Endothelial cell (in vitro differentiated cells): Measurements from ENCODE around the gene METAP1. TPM values are rescaled to one million over a fixed set of nuclear protein-coding genes. Genes with fewer than 3 reads are reported as not detected.
A peak's percentile ranks its signal among the peaks of the same experiment; 100 is the strongest.

Experiments
- DNase-seq: peaks from one replicate; pipeline ENCODE4 v3.0.0; 2021; ENCODE audit warnings: low spot score
- H3K27ac Mint-ChIP-seq: one replicate; pipeline ENCODE4 v1.8.0; 2021; ENCODE audit warnings: mixed read lengths, inconsistent platforms; ENCODE audit not compliant: unreplicated experiment
- H3K27me3 Mint-ChIP-seq: one replicate; pipeline ENCODE4 v1.8.0; 2021; ENCODE audit warnings: mild to moderate bottlenecking, moderate library complexity, mixed read lengths, inconsistent platforms; ENCODE audit not compliant: unreplicated experiment
- H3K36me3 Mint-ChIP-seq: one replicate; pipeline ENCODE4 v1.8.0; 2021; ENCODE audit warnings: mild to moderate bottlenecking, low read depth, mixed read lengths, inconsistent platforms; ENCODE audit not compliant: unreplicated experiment
- H3K4me1 Mint-ChIP-seq: one replicate; pipeline ENCODE4 v1.8.0; 2021; ENCODE audit warnings: mild to moderate bottlenecking, mixed read lengths, inconsistent platforms; ENCODE audit not compliant: unreplicated experiment
- H3K4me3 Mint-ChIP-seq: one replicate; pipeline ENCODE4 v1.8.0; 2021; ENCODE audit warnings: mild to moderate bottlenecking, mixed read lengths, inconsistent platforms; ENCODE audit not compliant: unreplicated experiment
- H3K9me3 Mint-ChIP-seq: one replicate; pipeline ENCODE4 v1.8.0; 2021; ENCODE audit warnings: mixed read lengths, inconsistent platforms; ENCODE audit not compliant: unreplicated experiment
- CTCF ChIP-seq: fragments of 200-600 bp; sonication (generic); IDR thresholded peaks from one replicate; pipeline ENCODE4 v1.5.0; 2021; ENCODE audit warnings: antibody characterized with exemption; ENCODE audit not compliant: unreplicated experiment
- total RNA-seq: library from RNA; stranded (reverse); fragmentation: NEBNext Ultra II Directional; extraction: Animal tissue kit (Norgen Biotek cat#: 25700); gene quantifications from one replicate; pipeline ENCODE4 v1.2.1, GENCODE V29; 2021; ENCODE audit not compliant: unreplicated experiment

METAP1 gene
- total RNA-seq, 1 donor from 2014 or later: 31.4 TPM

- Mint-ChIP-seq H3K4me3 (no peak overlapping the region), H3K27me3 (no peaks in the 10 kb centered on the region), H3K36me3 (no peaks in the 10 kb centered on the region), H3K4me1 (no peaks in the 10 kb centered on the region), H3K9me3 (no peaks in the 10 kb centered on the region), H3K27ac (no peak overlapping the region)
- DNase-seq: no peak
- TF ChIP-seq CTCF: no peak
These were observed 38.4 kb downstream of the METAP1 start for GRCh38 chr4:99033956-99034355.

GRCh38 chr4:99038213-99038612 is 42.7 kb downstream of the METAP1 start:
- H3K4me1 Mint-ChIP-seq: peaks cover 1% of the 10 kb centered on the region
- no peak overlapping the region for H3K4me3 Mint-ChIP-seq
- H3K36me3 Mint-ChIP-seq: no peaks in the 10 kb centered on the region
- DNase-seq: no peak
- no peaks in the 10 kb centered on the region for H3K9me3 Mint-ChIP-seq
- no peaks in the 10 kb centered on the region for H3K27me3 Mint-ChIP-seq
- no peak for TF ChIP-seq CTCF
- H3K27ac Mint-ChIP-seq: no peak overlapping the region

DNA sequence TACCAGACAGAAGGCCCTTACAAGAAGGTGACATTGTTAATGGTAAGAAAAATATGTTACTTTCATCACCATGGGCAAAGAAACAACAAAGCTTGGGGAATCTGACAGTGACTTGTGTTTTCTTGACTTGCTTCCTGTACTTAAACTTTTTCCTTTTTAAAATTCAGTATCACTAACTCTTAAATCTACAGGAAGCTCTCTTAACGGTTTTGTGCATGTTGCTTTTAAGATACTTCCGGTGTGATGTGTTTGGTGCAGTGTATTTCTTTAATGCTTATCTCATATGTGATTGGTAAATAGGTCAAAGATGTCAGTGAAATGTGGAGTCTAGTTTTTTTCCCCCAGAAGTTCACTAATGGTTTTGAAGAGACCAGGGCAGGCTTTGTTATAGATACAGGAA is 47.8 kb downstream of the METAP1 start:
- no peaks in the 10 kb centered on the region for H3K9me3 Mint-ChIP-seq
- H3K4me3 Mint-ChIP-seq: no peak overlapping the region
- H3K27ac Mint-ChIP-seq: peak overlapping the region; percentile 28
- no peak for DNase-seq
- no peaks in the 10 kb centered on the region for H3K36me3 Mint-ChIP-seq
- no peak for TF ChIP-seq CTCF
- H3K27me3 Mint-ChIP-seq: no peaks in the 10 kb centered on the region
- peaks cover 5% of the 10 kb centered on the region for H3K4me1 Mint-ChIP-seq

- TF ChIP-seq CTCF: no peak
- H3K4me3 Mint-ChIP-seq: no peak overlapping the region
- DNase-seq: no peak
- H3K27me3 Mint-ChIP-seq: no peaks in the 10 kb centered on the region
- H3K9me3 Mint-ChIP-seq: no peaks in the 10 kb centered on the region
- peaks cover 5% of the 10 kb centered on the region for H3K4me1 Mint-ChIP-seq
- no peak overlapping the region for H3K27ac Mint-ChIP-seq
- peaks cover 14% of the 10 kb centered on the region for H3K36me3 Mint-ChIP-seq
These were observed 52.2 kb downstream of the METAP1 start for GRCh38 chr4:99047710-99048109.

DNA sequence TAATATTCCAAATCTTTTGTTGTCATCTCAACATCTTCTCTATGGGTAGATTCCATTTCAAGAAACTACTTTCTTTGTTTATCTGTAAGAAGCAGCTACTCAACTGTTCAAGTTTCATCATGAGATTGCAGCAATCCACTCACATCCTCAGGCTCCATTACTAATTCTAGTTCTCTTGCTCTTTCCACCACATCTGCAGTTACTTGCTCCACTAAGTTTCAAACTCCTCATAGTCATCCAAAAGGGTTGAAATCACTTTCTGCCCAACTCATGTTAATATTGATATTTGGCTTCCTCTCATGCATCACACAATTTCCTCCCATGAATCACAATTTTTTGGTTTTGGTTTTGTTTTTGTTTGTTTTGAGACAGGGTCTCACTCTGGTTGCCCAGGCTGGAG is 57.4 kb downstream of the METAP1 start:
- peaks cover 16% of the 10 kb centered on the region for H3K36me3 Mint-ChIP-seq
- H3K9me3 Mint-ChIP-seq: no peaks in the 10 kb centered on the region
- no peaks in the 10 kb centered on the region for H3K27me3 Mint-ChIP-seq
- no peaks in the 10 kb centered on the region for H3K4me1 Mint-ChIP-seq
- no peak overlapping the region for H3K4me3 Mint-ChIP-seq
- DNase-seq: no peak
- no peak for TF ChIP-seq CTCF
- no peak overlapping the region for H3K27ac Mint-ChIP-seq
